GM04503 (cell line): ENCODE results near the gene GDPD5.

ENCODE experiments used
- DNase-seq: peaks from one replicate; pipeline ENCODE4 v3.0.0-alpha.2; 2012; ENCODE audit warnings: low read depth

GDPD5 gene

DNA sequence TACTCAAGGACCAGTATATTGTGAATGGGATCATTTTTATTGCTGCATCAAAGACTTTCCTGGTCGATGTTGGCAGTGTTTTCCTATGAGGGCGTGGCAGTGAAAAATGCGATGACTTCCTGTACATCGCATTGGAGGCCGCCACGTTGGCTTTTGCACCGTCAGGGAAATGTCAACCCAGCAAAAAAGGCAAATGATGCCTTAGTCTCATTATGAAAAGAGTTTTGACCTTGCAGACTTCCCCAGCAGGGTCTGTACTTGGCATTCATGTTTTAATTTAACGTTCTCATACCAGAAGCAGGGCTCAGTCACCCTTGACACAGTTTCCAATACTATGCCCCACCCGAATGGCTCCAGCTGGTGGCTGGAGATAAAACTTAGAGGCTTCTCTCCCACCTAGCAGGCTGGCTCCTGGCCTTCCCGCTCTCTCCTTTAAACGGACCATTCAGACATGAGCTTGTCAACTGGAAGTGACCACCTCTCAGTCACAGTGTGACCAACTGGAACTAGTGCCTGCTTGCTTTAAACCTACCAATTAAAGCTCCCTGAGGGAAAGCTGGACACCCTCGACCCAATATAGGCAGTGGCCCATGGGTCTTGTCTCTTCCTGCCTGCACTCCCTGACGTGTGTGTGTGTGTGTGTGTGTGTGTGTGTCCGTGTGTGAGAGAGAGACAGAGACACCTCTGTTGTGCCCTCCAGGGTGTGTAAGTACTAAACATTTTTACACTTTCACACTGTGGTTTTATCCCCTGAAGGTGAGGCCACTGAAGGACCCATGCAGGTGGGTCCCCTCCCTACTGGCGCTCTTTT lies 8.7 kb upstream of the GDPD5 start:
- no peak for DNase-seq

DNA sequence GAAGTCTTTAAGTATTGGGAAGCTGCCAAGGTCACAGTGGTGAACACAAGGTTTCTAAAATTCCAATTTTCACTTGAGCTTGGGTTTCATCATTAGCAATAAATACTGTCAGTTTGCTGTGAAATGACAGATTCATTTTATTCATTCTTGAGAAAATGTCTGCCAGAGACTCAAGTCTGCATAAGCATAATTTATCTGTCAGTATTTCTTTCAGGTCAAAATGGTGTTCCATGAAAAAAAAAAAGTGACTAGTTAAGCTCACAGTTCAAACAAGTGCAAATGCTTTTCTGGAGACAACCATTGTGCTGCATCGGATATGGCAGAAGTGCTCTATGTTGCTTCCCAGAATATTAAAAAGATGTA lies 8.1 kb upstream of the GDPD5 start:
- DNase-seq: no peak

DNA sequence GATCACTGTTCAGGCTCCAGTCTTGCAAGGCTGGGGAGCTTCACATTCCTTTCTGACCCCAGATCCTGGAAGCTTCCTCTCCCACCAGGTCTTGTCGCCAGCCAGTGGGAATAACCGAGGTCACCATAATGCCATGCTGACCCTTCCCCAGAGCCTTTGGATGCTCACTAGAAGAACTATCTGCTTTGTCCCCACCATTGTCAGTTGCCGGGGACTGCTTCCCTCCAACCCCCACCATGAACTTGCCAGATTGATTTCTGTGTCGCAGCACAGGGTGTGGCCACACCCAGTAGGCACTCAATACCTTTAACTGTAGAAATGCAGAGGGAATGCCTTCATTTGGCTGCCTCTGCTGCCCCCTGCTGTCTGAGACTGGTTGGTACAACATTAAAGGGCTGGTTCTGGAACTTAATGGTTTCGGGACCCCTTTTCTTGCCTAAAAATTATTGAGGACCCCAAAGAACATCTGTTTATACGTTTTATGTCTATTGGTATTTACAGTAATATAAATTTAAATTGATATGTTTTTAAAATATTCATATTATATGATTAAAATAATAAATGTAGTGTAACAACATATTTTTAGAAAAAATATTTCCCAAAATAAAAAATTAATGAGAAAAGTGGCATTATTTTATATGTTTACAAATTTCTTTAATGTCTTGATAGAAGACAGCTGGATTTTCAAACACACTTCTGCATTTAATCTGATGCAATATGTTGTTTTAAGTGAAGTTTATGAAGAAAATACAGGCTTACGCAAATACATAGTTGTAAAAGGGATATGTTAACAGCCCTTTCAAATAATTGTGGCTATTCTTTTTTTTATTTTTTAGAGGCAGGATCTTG lies 6.7 kb upstream of the GDPD5 start:
- DNase-seq: no peak

- no peak for DNase-seq
These were observed 5.6 kb upstream of the GDPD5 start for GRCh38 chr11:75531325-75531724.

DNA sequence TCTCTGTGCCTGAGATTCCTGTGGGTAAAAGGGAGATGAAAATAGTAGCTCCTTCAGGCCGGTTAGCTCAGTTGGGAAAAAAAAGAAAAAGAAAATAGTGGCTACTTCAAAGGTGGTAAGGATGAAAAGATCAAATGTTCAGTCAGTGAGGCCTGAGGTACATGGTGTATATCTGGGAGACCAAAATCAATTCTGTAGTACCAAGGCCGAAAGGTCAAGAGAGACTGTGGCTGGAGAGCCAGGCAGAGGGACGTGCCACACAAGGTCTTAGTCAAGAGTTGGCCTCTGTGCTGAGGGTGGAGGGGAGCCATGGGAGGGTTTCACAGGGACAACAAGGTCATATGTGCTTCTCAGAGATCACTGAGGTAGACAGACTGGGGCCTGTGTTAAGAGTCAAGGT lies 4.8 kb upstream of the GDPD5 start:
- DNase-seq: no peak

- DNase-seq: no peak
These were observed 2.4 kb upstream of the GDPD5 start for GRCh38 chr11:75527938-75528735.

GRCh38 chr11:75527130-75527529 lies 1.4 kb upstream of the GDPD5 start:
- no peak for DNase-seq

DNA sequence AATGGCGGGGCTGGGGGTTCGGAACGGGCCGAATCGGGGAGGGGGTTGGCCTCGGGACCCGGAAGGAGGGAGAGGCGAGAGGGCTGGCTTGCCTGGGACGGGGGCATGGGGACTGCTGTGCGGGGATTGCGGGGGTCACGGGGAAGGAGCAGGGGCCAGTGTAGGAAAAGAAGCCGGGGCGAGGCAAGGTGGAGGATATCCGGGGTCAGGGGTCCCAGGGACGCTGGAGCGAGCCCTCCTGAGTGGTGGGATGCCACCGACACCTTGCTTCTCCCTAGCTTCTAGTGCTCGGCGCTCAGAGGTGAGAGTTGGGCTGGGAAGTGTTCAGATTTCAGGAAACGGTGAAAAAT lies 426 bp upstream of the GDPD5 start:
- DNase-seq: no peak

GRCh38 chr11:75524665-75525432 lies 892 bp downstream of the GDPD5 start:
- DNase-seq: no peak

GRCh38 chr11:75523811-75524664 lies 1.7 kb downstream of the GDPD5 start:
- no peak for DNase-seq

DNA sequence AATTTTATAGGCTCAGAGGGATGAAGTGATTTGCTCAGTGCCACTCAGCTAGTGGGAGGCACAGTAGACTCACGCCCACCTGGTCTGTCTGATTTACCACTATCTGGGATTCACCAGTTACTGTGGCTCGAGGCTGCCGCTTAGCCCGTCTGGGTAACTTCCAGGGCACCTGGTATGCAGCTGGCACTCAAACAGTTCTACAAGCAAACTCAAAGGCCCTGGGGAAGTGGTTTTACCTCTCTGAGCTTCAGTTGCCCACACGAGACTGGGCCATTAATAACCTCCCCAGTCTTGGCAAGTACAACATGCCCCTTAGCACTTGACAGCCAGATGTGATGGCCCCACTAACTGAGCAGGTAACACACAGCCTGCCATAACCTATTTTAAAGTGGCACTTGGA lies 2.6 kb downstream of the GDPD5 start:
- no peak for DNase-seq

DNA sequence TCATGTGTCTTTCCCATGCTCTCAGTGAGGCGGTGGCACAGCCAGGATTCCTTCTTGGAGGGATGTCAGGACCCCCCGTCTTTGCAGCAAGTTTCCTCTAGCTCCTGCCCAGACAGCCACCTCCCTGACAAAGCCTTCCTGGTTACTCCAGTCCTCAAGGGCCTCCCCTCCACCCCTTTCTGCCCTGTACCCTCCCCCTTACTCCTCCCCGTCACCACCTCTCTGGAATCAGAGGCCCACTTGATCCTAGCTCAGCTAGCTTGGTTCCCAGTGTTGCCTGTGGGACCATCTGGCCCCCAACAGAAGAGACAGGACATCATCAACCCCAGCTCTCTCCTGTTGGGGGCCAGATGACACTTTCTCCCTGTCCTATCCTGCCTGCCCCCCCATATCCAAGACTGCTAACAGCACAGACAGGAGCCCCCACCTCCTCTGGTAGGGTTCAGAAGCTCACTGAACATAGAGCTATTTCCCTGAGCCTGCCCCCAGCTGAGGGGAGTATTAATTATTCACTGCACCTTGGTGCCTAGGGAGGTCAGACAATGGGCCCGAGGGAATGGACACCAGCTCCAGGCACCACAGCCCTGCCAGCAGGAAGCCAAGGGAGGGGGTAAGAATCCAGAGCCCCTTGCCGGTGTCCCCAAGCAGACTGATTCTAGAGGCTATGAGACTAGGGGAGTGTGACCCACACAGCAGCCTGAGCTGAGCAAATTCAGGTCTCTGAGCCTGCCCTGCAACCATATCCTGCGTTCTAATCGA lies 3.3 kb downstream of the GDPD5 start:
- no peak for DNase-seq

DNA sequence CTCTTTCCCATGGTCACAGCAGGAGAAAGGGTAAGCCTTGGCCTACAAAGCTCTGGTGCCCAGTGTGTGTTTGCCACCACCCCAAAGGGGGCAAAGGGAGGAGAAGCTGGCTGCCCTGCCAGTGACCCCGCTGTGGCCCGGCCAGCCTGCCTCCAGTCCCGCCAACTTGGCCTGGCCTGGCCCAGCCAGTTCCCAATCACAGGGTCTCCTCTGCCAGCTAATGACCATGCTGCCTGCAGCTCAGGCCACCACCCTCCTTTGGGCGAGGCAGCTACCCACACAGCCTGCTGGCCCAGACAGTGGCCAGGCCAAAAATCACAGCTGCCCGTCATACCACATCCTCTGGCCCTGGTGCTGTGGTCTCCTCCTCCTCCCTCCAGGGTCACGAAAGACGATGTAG lies 5.1 kb downstream of the GDPD5 start:
- DNase-seq: no peak

- DNase-seq: no peak
These were observed 6.7 kb downstream of the GDPD5 start for GRCh38 chr11:75518771-75519653.

GRCh38 chr11:75518204-75518549 lies 7.6 kb downstream of the GDPD5 start:
- DNase-seq: no peak

DNA sequence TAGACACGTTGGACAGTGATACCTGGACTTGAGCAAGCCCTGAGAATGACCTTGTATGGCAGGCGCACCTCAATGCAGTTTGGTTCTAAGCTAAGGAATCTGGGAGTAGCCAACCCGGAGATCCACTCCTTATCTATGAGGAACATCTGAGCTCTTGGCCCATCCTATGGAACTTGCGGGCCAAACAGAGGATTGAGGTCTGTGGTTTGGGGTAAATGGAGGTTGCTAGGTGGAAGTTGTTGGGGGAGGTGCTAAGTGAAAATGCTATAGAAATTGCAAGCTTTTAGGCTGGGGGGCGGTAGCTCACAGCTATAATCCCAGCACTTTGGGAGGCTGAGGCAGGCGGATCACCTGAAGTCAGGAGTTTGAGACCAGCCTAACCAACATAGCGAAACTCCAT lies 8.9 kb downstream of the GDPD5 start:
- no peak for DNase-seq

DNA sequence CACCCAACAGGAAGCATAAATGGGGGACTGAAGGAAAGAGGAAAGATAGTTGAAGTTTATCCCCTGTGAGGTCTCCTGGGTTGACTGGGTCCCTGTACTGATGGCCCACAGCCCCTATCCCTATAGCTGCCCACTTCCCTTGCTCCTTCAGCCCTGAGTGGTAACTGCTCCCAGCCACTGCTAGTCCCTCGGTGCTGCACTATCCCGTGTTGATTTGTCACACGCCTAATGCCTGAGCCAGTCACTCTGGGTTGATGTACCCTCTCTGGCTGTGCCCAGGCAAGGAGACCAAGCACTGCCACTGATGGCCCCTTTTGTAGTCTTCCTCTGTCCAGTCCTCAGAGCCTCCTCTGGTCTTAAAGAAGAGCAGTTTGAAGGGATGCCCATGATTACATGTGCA lies 9.6 kb downstream of the GDPD5 start:
- no peak for DNase-seq

DNA sequence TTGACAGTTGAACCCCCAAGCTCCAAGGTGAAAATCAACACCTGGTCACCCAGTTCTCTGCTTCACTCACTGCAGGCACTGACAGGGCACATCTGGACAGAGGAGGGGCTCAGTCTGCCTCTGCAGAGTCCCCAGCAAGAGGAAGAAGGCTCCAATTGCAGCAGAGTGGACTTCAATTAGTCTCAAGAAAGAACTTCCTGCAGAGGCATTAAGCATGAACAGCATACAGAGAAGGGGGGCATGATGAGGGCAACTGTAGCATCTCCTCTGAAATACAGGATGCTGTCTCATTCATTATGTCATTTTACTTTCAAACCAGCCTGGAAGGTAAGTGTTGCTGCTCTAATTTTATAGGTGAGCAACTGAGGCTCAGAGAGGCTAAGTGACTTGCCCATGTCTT lies 11.1 kb downstream of the GDPD5 start:
- no peak for DNase-seq

GRCh38 chr11:75513250-75513649 lies 12.5 kb downstream of the GDPD5 start:
- DNase-seq: no peak

- DNase-seq: no peak
These were observed 15.1 kb downstream of the GDPD5 start for GRCh38 chr11:75510723-75511019.
